ENCODE measurements around the gene KCNIP1.

GRCh38 chr5:170528976-170529375 lies 25.2 kb downstream of the KCNIP1 start:
- TF ChIP-seq GATA3 (IDR thresholded peaks at IDR 0.05; ENCODE audit: low read depth, low read length), result no peak
- TF ChIP-seq GATA2 (IDR thresholded peaks at IDR 0.05; ENCODE audit: low read depth, low read length), result no peak

Measured in SH-SY5Y (cell line).